Measurements from ENCODE around the gene TP53TG5.

DNA sequence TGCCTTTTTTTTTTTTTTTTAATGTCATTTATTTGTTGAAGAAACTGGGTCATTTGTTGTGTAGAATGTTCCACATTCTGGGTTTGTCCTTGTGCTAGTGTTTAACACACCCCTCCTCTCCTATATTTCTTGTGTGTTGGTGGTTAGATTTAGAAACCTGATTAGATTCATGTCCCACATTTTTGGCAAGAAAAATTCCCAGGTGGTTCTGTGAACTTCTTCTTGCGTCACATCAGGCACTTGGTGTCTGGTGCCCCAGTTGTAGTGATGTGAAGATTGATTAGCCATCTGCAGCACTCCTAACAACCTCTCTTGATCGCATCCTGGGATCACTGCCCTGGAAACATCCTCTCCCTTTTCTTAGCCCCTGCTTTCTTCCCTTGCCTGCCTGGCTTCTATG is 45.6 kb upstream of the TP53TG5 start:
- TF ChIP-seq GATA2 (IDR thresholded peaks at IDR 0.05; ENCODE audit: low read depth, low read length) (no peak), GATA3 (IDR thresholded peaks at IDR 0.05; ENCODE audit: low read depth, low read length) (no peak)

All from SH-SY5Y (cell line).